NCI-H69 (cell line): ENCODE measurements around the gene CRBN.
A peak's percentile ranks its signal among the peaks of the same experiment; 100 is the strongest.

Source experiments
- DNase-seq: peaks from one replicate; lab custom pipeline; 2025; lab: John Stamatoyannopoulos, UW

Gene CRBN

DNA sequence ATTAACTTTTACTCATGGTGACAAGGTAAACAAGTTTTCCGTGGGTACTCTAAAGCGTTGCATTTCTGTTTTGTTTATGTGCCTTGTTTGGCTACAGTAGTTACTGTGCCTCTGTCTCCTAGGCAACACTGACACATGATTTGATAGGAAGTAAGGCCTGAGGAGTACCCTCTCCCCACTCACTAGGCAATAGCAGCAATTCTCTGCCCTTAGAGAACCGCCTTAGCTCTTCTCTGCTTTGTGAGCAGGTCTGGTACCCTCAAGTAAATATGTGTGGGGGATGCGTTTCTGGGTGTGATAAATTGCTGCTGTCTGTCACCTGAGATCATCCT, 69.2 kb downstream of the CRBN start, which contains the start of gene IL5RA:
IL5RA (minus strand) TSS at position 76 of the 332 bp plus-strand sequence. CDS start 5,390 bp downstream, outside the sequence.
- DNase-seq: peak; percentile 64

- DNase-seq: peak; percentile 42
These were observed 69.8 kb downstream of the CRBN start for GRCh38 chr3:3109407-3110298.

DNA sequence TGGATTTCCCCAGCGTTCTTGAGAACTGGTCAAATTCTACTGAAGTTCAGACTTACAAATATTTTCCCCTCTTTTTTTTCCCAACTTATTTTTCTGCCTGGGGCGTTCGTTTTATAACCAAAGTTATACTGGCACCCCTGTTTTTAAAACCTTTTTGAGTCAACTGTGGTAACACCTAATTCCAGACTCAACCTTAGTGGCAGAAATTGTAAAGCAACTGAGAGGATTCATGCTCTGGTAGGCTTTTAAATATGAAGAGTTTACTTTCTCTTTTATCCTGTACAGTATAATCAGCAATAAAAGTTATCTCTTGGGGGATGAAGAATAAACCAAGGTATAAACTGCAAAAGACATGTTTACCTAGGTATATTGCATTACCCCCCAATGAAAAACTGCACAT, 71.6 kb downstream of the CRBN start:
- no peak for DNase-seq

DNA sequence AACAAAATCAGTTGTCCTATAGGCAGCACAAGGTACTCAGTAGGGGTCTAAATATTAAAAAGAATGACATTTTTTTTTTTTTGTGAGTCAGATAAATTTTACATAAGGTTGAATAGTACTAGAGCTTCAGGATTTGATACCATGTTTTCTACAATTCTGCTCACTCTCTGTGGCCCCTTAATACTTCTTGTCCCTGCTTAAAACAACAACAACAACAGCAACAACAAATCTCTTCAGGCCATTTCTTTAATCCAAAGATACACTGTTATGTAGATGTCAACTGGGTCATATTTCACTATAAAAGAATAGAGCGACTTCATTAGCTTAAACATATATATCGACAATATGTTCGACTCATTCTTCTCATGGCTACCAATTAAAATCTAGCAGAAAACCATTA, 72.3 kb downstream of the CRBN start:
- no peak for DNase-seq

DNA sequence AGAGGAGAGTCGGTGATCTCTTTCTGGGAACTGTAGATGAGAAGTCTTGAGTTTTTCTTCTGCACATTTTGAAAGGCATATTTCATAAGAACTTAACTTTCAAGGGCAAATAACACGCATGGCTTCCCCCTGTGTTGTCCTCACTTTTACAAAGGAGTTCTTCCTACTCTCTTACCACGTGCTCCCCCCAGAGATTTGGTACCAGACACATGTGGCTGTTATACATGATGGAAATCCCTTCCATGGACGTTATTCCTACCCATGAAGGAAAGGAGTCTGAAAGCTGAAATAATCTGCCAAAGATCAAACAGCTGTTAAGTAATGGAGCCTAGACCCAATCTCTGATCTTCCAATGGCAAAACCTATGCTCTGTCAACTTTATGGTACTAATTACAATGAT, 73.7 kb downstream of the CRBN start:
- DNase-seq: no peak

- no peak for DNase-seq
These were observed 74.2 kb downstream of the CRBN start for GRCh38 chr3:3105246-3105645.

- no peak for DNase-seq
These were observed 76.7 kb downstream of the CRBN start for GRCh38 chr3:3102751-3103150.

- DNase-seq: no peak
These were observed 77.6 kb downstream of the CRBN start for GRCh38 chr3:3101660-3102458.
